Effector memory CD4-positive, alpha-beta T cell (primary cell): ENCODE measurements around the gene FBLL1.
"Not testable (repeated sequence)": the region's sequence is repeated elsewhere in the genome, so short reads cannot be mapped to it uniquely, and the experiment has no call there.

Source experiments
- DNase-seq, 3 donors: peaks; one replicate each; pipeline ENCODE4 v3.0.0-alpha.2; 2020
- H3K27ac ChIP-seq: 2 replicates; pipeline ENCODE4 v1.7.0; 2013; ENCODE audit warnings: mild to moderate bottlenecking, low read length, moderate library complexity; ENCODE audit not compliant: insufficient read depth, poor library complexity, severe bottlenecking
- H3K27me3 ChIP-seq: replicated peaks from 2 replicates; pipeline ENCODE4 v1.7.0; 2013; ENCODE audit warnings: mild to moderate bottlenecking, low read length; ENCODE audit not compliant: insufficient read depth, control insufficient read depth, poor library complexity, severe bottlenecking
- H3K36me3 ChIP-seq: 2 replicates; pipeline ENCODE4 v1.7.0; 2013; ENCODE audit warnings: mild to moderate bottlenecking, low read length, moderate library complexity; ENCODE audit not compliant: control insufficient read depth, insufficient read depth
- H3K4me1 ChIP-seq: 2 replicates; pipeline ENCODE4 v1.7.0; 2013; ENCODE audit warnings: low read length, mild to moderate bottlenecking; ENCODE audit not compliant: control insufficient read depth, insufficient read depth, poor library complexity, severe bottlenecking
- H3K4me3 ChIP-seq: 2 replicates; pipeline ENCODE4 v1.7.0; 2013; ENCODE audit warnings: low read length, low read depth, mild to moderate bottlenecking; ENCODE audit not compliant: insufficient read depth, poor library complexity, severe bottlenecking
- H3K9me3 ChIP-seq: 2 replicates; pipeline ENCODE4 v1.7.0; 2013; ENCODE audit warnings: mild to moderate bottlenecking, low read length, moderate library complexity; ENCODE audit not compliant: control insufficient read depth

The FBLL1 gene

DNA sequence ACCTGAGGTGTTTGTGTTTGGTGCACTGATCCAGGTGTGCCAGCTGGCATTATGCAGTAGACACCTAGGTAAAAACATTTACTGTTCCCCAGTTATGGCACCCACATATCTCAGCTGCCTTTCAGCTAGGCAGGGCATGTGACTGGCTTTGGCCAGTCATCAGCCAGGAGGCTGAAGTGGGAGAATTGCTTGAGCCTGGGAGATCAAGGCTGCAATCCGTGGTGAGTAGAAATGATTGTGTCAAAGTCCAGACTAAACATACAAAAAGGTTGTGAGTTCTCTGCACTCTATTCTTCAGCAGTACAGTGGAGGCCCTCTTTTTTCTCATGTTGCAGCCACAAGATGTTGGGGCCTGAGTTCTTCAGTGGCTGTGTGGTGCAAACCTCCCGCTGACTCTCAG, 3.2 kb upstream of the FBLL1 start:
- Histone ChIP-seq H3K4me1 (no peaks in the 10 kb centered on the region), H3K4me3 (no peak overlapping the region), H3K27ac (no peak overlapping the region), H3K27me3 (peaks cover 7% of the 10 kb centered on the region), H3K36me3 (no peaks in the 10 kb centered on the region), H3K9me3 (no peaks in the 10 kb centered on the region)
- no peak for DNase-seq

DNA sequence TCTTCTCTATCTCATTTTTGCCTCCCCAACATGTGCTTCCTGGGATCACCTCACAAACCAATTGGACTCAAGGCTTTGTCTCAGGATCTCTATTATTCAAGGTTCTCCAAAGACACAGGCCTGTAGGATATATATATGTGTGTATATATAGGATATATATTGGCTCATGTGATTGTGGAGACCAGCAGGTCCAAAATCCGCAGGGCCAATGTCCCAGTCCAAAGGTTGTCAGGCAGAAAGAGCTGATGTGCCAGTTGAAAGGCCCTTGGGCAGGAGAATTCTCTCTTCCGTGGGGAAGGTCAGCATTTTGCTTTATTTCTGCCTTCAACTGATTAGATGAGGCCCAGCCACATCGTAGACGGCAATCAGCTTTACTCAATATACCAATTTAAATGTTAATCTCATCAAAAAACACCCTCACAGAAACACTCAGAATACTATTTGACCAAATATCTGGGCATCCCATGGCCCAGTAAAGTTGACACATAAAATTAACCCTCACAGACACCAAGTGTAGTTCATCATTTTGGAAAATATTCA, 1.3 kb upstream of the FBLL1 start:
- Histone ChIP-seq H3K9me3 (no peaks in the 10 kb centered on the region), H3K27ac (no peak overlapping the region)
- DNase-seq = no peak

DNA sequence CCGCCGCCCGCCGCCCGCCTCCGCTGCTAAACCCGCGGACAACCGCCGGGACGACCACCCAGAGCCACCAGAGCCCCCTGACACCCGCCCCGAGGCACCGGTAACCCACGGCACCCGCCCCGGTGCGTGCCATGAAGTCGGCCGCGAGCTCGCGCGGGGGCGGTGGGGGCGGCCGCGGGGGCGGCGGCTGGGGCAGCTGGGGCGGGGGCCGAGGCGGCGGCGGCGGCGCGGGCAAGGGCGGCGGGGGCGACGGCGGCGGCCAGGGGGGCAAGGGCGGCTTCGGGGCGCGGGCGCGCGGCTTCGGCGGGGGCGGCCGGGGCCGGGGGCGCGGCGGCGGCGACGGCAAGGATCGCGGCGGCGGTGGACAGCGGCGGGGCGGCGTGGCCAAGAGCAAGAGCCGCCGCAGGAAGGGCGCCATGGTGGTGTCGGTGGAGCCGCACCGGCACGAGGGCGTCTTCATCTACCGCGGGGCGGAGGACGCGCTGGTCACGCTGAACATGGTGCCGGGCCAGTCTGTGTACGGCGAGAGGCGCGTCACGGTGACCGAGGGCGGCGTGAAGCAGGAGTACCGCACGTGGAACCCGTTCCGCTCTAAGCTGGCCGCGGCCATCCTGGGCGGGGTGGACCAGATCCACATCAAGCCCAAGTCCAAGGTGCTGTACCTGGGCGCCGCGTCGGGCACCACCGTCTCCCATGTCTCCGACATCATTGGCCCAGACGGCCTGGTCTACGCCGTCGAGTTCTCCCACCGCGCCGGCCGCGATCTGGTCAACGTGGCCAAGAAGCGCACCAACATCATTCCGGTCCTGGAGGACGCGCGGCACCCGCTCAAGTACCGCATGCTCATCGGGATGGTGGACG, 499 bp downstream of the FBLL1 start:
- DNase-seq = no peak
- Histone ChIP-seq H3K36me3 (no peaks in the 10 kb centered on the region), H3K4me1 (no peaks in the 10 kb centered on the region), H3K27ac (no peak overlapping the region), H3K9me3 (no peaks in the 10 kb centered on the region), H3K4me3 (no peak overlapping the region), H3K27me3 (peaks cover 7% of the 10 kb centered on the region)

More for the DNA sequence above, 1.3 kb upstream of the FBLL1 start:
- no peaks in the 10 kb centered on the region for H3K36me3 ChIP-seq
- no peaks in the 10 kb centered on the region for H3K4me1 ChIP-seq
- H3K4me3 ChIP-seq = no peak overlapping the region
- H3K27me3 ChIP-seq = peaks cover 7% of the 10 kb centered on the region

DNA sequence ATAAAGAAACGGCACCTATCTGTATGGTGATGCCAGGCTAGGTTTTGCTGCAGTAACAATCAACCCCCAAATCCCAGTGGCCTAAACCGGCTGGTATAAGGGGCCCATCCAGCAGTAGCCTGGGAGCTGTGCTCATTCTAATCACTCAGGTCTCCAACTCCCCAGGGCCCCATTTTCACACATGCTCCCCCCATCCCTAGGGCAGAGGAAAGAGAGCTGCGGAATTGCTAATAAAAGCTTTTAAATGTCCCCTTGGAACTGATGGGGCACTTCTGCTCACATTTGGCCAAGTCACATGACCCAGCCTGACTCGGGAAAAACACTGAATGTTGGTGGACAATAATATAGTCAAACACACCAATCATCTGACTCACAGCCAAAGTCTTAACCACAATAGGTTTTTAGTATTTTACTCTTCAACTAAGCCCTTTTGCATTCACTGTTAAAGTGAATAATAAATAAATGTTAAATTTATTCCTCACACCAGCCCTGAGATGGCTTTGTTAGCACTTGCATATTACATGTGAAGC, 1.6 kb downstream of the FBLL1 start:
- H3K27me3 ChIP-seq = peaks cover 7% of the 10 kb centered on the region
- no peak overlapping the region for H3K27ac ChIP-seq
- no peaks in the 10 kb centered on the region for H3K4me1 ChIP-seq
- H3K4me3 ChIP-seq = no peak overlapping the region
- H3K9me3 ChIP-seq = no peaks in the 10 kb centered on the region
- H3K36me3 ChIP-seq = no peaks in the 10 kb centered on the region
- DNase-seq = no peak

DNA sequence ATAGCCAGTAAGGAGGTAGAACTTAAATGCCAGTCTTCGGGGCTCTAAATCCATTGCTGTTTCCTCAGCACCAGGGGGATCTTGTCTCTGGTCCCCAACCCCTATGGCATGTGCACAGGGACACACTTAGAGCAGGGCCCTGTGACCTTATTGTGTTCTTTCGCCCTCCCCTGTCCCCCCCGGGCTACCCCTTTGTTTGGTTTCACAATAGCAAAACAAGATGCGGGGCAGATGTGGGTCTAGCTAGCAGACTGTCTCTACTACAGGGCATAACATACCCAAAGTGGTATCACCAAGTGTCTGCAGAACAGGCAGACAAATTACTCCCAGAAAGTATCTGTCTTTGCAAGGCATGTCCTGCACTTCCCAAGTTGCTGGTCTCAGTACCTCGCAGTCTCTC, 2.1 kb downstream of the FBLL1 start:
- Histone ChIP-seq H3K36me3 (no peaks in the 10 kb centered on the region), H3K4me1 (no peaks in the 10 kb centered on the region), H3K4me3 (no peak overlapping the region), H3K27ac (no peak overlapping the region), H3K9me3 (no peaks in the 10 kb centered on the region), H3K27me3 (peaks cover 7% of the 10 kb centered on the region)
- no peak for DNase-seq

DNA sequence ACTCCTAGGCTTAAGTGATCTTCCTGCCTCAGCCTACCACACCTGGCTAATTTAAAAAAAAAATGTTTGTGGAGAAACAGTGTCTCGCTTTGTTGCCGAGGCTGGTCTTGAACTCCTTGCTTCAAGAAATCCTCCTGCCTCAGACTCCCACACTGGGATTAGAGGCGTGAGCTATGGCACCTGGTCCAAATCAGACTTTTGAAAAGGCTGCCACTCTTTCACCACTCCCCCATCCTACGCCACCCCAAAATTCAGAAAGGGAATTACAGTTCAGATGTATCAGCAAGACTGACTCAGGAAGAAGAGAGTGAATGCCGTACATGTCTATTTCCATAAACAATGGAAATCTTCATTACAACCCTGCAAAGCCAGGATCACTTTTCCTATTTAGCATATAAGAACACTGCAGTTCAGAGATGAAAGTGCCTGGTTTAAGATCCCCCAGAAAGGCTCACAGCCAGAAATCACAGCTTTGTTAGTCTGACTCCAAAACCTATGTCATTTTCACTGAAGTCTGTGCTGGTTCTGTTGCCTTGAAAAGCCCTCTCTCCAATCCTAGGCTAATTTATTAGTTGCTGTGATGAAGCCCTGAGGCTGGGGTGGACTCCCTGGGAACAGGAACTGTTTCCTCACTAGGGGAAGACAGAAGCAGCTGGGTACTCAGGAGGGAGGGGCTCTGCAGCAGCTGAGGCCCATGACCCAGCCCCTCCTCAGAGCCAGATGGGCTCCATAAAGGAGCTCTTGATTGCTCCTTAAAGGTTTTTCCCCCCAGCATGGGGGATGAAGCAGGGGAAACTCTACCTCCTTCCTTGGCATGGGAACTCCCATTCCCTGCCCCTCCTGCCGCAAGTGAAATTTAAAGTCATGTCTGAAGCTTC, 3.1 kb downstream of the FBLL1 start:
- H3K27me3 ChIP-seq = peaks cover 7% of the 10 kb centered on the region
- no peaks in the 10 kb centered on the region for H3K36me3 ChIP-seq
- H3K27ac ChIP-seq = no peak overlapping the region
- no peak overlapping the region for H3K4me3 ChIP-seq
- H3K9me3 ChIP-seq = no peaks in the 10 kb centered on the region
- H3K4me1 ChIP-seq = no peaks in the 10 kb centered on the region
- DNase-seq = no peak

DNA sequence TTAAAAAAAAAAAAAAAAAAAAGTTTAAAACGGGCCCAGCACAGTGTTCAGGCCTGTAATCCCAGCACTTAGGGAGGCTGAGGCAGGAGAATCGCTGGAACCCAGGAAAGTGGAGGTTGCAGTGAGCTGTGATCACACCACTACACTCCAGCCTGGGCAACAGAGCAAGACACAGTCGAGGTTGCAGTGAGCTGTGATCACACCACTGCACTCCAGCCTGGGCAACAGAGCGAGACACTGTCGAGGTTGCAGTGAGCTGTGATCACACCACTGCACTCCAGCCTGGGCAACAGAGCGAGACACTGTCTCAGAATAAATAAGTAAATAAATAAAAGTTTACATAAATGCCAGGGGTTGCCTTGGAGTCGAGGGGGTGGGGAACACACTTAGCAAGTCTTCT, 5.2 kb downstream of the FBLL1 start:
- not testable (repeated sequence) for H3K36me3 ChIP-seq, H3K9me3 ChIP-seq, H3K4me1 ChIP-seq, H3K4me3 ChIP-seq, H3K27ac ChIP-seq, DNase-seq, H3K27me3 ChIP-seq

DNA sequence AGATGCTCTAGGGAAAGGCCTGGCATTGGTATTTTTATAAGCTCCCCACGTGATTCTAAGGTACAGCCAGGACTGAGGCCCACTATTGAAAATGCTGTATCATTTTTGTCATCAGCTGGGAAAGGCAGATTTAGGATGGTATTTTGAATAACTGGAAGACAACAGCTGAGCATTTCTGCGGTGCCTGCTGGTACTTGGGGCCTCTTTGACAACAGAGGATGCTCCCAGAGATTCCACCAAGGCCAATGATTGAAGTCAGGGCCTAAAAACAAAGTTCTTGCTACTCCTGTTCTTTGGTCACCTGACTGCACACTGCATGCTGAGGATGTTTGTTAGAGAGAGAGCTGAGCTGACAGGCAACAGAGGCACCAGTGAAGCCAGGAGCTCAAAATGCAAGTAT, 8.1 kb downstream of the FBLL1 start:
- Histone ChIP-seq H3K27ac (no peak overlapping the region), H3K4me1 (no peaks in the 10 kb centered on the region), H3K36me3 (no peaks in the 10 kb centered on the region), H3K27me3 (no peaks in the 10 kb centered on the region), H3K9me3 (no peaks in the 10 kb centered on the region), H3K4me3 (no peak overlapping the region)
- DNase-seq = no peak

DNA sequence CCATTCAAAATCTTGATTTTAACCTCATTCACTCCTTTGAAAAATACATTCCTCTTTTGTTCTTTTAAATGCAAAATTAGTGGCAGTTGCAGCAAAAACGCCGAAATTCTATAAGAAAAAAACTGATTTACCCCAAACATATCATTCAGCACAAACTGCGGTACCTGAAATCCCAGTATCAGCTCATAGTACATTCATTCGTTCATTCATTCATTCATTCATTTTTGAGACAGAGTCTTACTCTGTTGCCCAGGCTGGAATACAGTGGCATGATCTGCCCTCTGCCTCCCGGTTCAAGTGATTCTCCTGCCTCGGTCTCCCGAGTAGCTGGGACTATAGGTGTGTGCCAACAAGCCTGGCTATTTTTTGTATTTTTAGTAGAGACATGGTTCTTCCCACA, 20.4 kb downstream of the FBLL1 start:
- Histone ChIP-seq H3K4me3 (no peak overlapping the region), H3K36me3 (peaks cover 4% of the 10 kb centered on the region), H3K27ac (no peak overlapping the region), H3K27me3 (no peaks in the 10 kb centered on the region), H3K9me3 (no peaks in the 10 kb centered on the region), H3K4me1 (no peaks in the 10 kb centered on the region)
- DNase-seq = no peak
